Endothelial cell (in vitro differentiated cells): ENCODE results near the gene DNASE1L3. TPM values are rescaled to one million over a fixed set of nuclear protein-coding genes. Genes with fewer than 3 reads are reported as not detected.
A peak's percentile ranks its signal among the peaks of the same experiment; 100 is the strongest.

Source experiments
- DNase-seq: peaks from one replicate; pipeline ENCODE4 v3.0.0; 2021; ENCODE audit warnings: low spot score
- H3K27ac Mint-ChIP-seq: one replicate; pipeline ENCODE4 v1.8.0; 2021; ENCODE audit warnings: mixed read lengths, inconsistent platforms; ENCODE audit not compliant: unreplicated experiment
- H3K27me3 Mint-ChIP-seq: one replicate; pipeline ENCODE4 v1.8.0; 2021; ENCODE audit warnings: mild to moderate bottlenecking, moderate library complexity, mixed read lengths, inconsistent platforms; ENCODE audit not compliant: unreplicated experiment
- H3K36me3 Mint-ChIP-seq: one replicate; pipeline ENCODE4 v1.8.0; 2021; ENCODE audit warnings: mild to moderate bottlenecking, low read depth, mixed read lengths, inconsistent platforms; ENCODE audit not compliant: unreplicated experiment
- H3K4me1 Mint-ChIP-seq: one replicate; pipeline ENCODE4 v1.8.0; 2021; ENCODE audit warnings: mild to moderate bottlenecking, mixed read lengths, inconsistent platforms; ENCODE audit not compliant: unreplicated experiment
- H3K4me3 Mint-ChIP-seq: one replicate; pipeline ENCODE4 v1.8.0; 2021; ENCODE audit warnings: mild to moderate bottlenecking, mixed read lengths, inconsistent platforms; ENCODE audit not compliant: unreplicated experiment
- H3K9me3 Mint-ChIP-seq: one replicate; pipeline ENCODE4 v1.8.0; 2021; ENCODE audit warnings: mixed read lengths, inconsistent platforms; ENCODE audit not compliant: unreplicated experiment
- CTCF ChIP-seq: fragments of 200-600 bp; sonication (generic); IDR thresholded peaks from one replicate; pipeline ENCODE4 v1.5.0; 2021; ENCODE audit warnings: antibody characterized with exemption; ENCODE audit not compliant: unreplicated experiment
- total RNA-seq: library from RNA; stranded (reverse); fragmentation: NEBNext Ultra II Directional; extraction: Animal tissue kit (Norgen Biotek cat#: 25700); gene quantifications from one replicate; pipeline ENCODE4 v1.2.1, GENCODE V29; 2021; ENCODE audit not compliant: unreplicated experiment

DNASE1L3 gene
- total RNA-seq, 1 donor from 2014 or later, result 1.6 TPM

- Mint-ChIP-seq H3K9me3 (no peaks in the 10 kb centered on the region), H3K4me1 (peaks cover 7% of the 10 kb centered on the region), H3K36me3 (no peaks in the 10 kb centered on the region), H3K27ac (no peak overlapping the region), H3K4me3 (peak overlapping the region; percentile 91), H3K27me3 (peaks cover 5% of the 10 kb centered on the region)
- no peak for DNase-seq
- no peak for TF ChIP-seq CTCF
Measured at GRCh38 chr3:58238830-58239229, 28.1 kb upstream of the DNASE1L3 start.

- H3K36me3 Mint-ChIP-seq, result no peaks in the 10 kb centered on the region
- peaks cover 7% of the 10 kb centered on the region for H3K4me1 Mint-ChIP-seq
- no peak for TF ChIP-seq CTCF
- peak; percentile 23 for DNase-seq
- peaks cover 5% of the 10 kb centered on the region for H3K27me3 Mint-ChIP-seq
- H3K9me3 Mint-ChIP-seq, result no peaks in the 10 kb centered on the region
- H3K27ac Mint-ChIP-seq, result no peak overlapping the region
- H3K4me3 Mint-ChIP-seq, result peak overlapping the region; percentile 91
Measured at GRCh38 chr3:58237941-58238681, 27.3 kb upstream of the DNASE1L3 start.

GRCh38 chr3:58237238-58237940 lies 26.6 kb upstream of the DNASE1L3 start, which contains the start of gene ABHD6:
ABHD6 (plus strand) TSS chr3:58237792; CDS start chr3:58256587, 18,795 bp downstream.
- peak within 1 kb of the TSS; percentile 91 for H3K4me3 Mint-ChIP-seq
- H3K27me3 Mint-ChIP-seq, result peaks cover 9% of the 10 kb centered on the region
- TF ChIP-seq CTCF, result no peak
- DNase-seq, result peak; percentile 80
- no peaks in the 10 kb centered on the region for H3K9me3 Mint-ChIP-seq
- H3K27ac Mint-ChIP-seq, result no peak within 1 kb of the TSS
- peaks cover 7% of the 10 kb centered on the region for H3K4me1 Mint-ChIP-seq
- no peaks in the 10 kb centered on the region for H3K36me3 Mint-ChIP-seq

- peak; percentile 18 for DNase-seq
- Mint-ChIP-seq H3K4me3 (peak overlapping the region; percentile 91), H3K27ac (no peak overlapping the region), H3K9me3 (no peaks in the 10 kb centered on the region), H3K36me3 (no peaks in the 10 kb centered on the region), H3K4me1 (peaks cover 8% of the 10 kb centered on the region), H3K27me3 (peaks cover 9% of the 10 kb centered on the region)
- TF ChIP-seq CTCF, result no peak
Measured at GRCh38 chr3:58236527-58237237, 25.9 kb upstream of the DNASE1L3 start.
